AG04450 (cell line): ENCODE data around the gene PTPRT. TPM values are rescaled to one million over a fixed set of nuclear protein-coding genes. Genes with fewer than 3 reads are reported as not detected.

ENCODE experiments used
- CTCF ChIA-PET: fragments of 300-600, 350-600 bp; formaldehyde crosslinking; extraction: SDS; loops from one replicate; lab custom pipeline; 2022; ENCODE audit warnings: antibody characterized with exemption, inconsistent platforms; lab: Charles Lee
- POLR2A ChIA-PET: fragments of 350-600 bp; formaldehyde crosslinking; extraction: SDS; loops from one replicate; lab custom pipeline; 2021; ENCODE audit warnings: antibody characterized with exemption, inconsistent platforms; lab: Yijun Ruan, JAX
- DNase-seq: peaks from one replicate; pipeline ENCODE4 v3.0.0-alpha.2; 2011; ENCODE audit warnings: low read depth, low spot score
- H3K27ac ChIP-seq: one replicate; pipeline ENCODE4 v1.5.1; 2012; ENCODE audit warnings: low read depth, low read length, control low read depth
- H3K27me3 ChIP-seq: one replicate; pipeline ENCODE4 v1.6.0; 2012; ENCODE audit warnings: low read length; ENCODE audit not compliant: control insufficient read depth, insufficient read depth
- H3K4me3 ChIP-seq: 2 replicates; pipeline ENCODE4 v1.5.1; 2011; ENCODE audit warnings: mild to moderate bottlenecking, low read depth, low read length, control low read depth
- H3K9me3 ChIP-seq: 2 replicates; pipeline ENCODE4 v1.5.1; 2012; ENCODE audit warnings: low read length; ENCODE audit not compliant: control insufficient read depth, insufficient read depth
- CTCF ChIP-seq: IDR thresholded peaks from 2 replicates; pipeline ENCODE4 v1.5.1; 2011; ENCODE audit warnings: low read depth, low read length, control low read depth, inconsistent platforms
- polyA plus RNA-seq: library from polyadenylated mRNA; depleted of rRNA; stranded (reverse); fragments of >200 nt; gene quantifications from 2 replicates; pipeline ENCODE4 v1.2.3, GENCODE V29; 2011

The PTPRT gene
- polyA plus RNA-seq, 1 experiment: not detected

DNA sequence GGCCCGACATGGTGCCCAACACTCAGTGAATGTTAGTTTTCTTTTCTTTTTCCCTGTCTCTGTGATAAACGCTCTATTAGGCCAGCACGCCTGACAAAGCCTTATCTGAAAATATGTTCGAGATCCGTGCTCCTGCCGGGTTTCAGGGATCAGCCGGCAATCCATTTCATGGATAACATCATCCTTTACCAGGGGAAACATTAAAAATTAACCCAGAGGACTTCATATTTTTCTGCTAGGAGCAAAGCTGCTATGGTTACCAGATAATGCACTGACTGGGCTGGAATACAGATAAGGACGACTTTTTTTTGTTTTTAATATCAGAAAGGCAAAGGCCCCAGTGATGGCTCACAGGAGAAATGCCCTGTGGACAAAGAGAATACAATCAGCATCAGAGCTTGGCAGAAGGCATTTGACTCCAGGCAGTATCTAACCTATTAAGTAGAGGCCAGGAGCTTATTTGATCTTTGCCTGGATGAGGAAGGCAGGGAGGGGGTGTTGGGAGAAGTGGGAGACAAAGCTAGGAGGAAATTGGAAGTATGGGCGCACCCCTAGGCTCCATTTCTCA, 1089.5 kb downstream of the PTPRT start:
- DNase-seq: no peak
- no peak for TF ChIP-seq CTCF
- H3K4me3 ChIP-seq: no peak overlapping the region
- peaks cover 57% of the 10 kb centered on the region for H3K9me3 ChIP-seq
- no peak overlapping the region for H3K27ac ChIP-seq
- ChIA-PET CTCF (no interaction called here), POLR2A (no interaction called here)
- no peaks in the 10 kb centered on the region for H3K27me3 ChIP-seq

GRCh38 chr20:42099101-42099500, 1090.6 kb downstream of the PTPRT start:
- DNase-seq: no peak
- ChIA-PET POLR2A (no interaction called here), CTCF (no interaction called here)
- Histone ChIP-seq H3K9me3 (peaks cover 63% of the 10 kb centered on the region), H3K4me3 (no peak overlapping the region), H3K27me3 (no peaks in the 10 kb centered on the region), H3K27ac (no peak overlapping the region)
- no peak for TF ChIP-seq CTCF

GRCh38 chr20:42098418-42098817, 1091.3 kb downstream of the PTPRT start:
- Histone ChIP-seq H3K4me3 (no peak overlapping the region), H3K9me3 (peaks cover 70% of the 10 kb centered on the region), H3K27me3 (no peaks in the 10 kb centered on the region), H3K27ac (no peak overlapping the region)
- TF ChIP-seq CTCF: no peak
- POLR2A ChIA-PET: no interaction called here
- no peak for DNase-seq
- CTCF ChIA-PET: no interaction called here

- Histone ChIP-seq H3K27ac (no peak overlapping the region), H3K4me3 (no peak overlapping the region), H3K9me3 (peaks cover 70% of the 10 kb centered on the region), H3K27me3 (no peaks in the 10 kb centered on the region)
- TF ChIP-seq CTCF: no peak
- CTCF ChIA-PET: no interaction called here
- no peak for DNase-seq
- POLR2A ChIA-PET: no interaction called here
Measured at GRCh38 chr20:42097741-42098140, 1092.0 kb downstream of the PTPRT start.

DNA sequence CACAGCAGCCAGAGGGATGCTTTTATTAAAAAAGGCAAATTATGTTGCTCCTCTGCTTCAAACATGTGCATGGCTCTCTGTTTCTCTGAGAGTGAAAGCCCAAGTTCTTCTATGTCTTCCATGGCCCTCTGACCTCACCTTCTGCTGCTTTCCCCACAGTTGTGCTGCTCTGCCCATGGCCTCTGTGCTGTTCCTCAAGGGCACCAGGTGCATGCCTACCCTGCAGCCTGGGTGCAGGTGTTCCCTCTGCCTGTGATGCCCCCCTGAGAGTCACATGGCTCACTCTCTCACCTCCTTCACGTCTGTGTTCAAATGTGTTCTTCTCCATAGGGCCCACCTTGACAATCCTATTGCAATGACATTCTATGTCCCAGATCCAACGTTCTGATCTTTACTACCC, 1094.5 kb downstream of the PTPRT start:
- H3K9me3 ChIP-seq: peaks cover 59% of the 10 kb centered on the region
- no peak overlapping the region for H3K27ac ChIP-seq
- ChIA-PET CTCF (no interaction called here), POLR2A (no interaction called here)
- no peak for DNase-seq
- TF ChIP-seq CTCF: no peak
- no peaks in the 10 kb centered on the region for H3K27me3 ChIP-seq
- no peak overlapping the region for H3K4me3 ChIP-seq
